K562 (cell line): ENCODE results near the gene ST6GALNAC3. TPM values are rescaled to one million over a fixed set of nuclear protein-coding genes. Genes with fewer than 3 reads are reported as not detected.

Experiments used
- ATAC-seq: fragments of 200-7000 bp; cut with Tn5 transposase; 3 replicates; pipeline ENCODE4 v1.9.1; 2020; ENCODE audit warnings: moderate library complexity
- BruUV-seq: library from RNA; stranded (reverse); fragments of 400-500 nt; replicated peaks from 2 replicates; lab custom pipeline; 2021; lab: Mats Ljungman, UMichigan
- CTCF ChIA-PET: fragments of 300-600 bp; formaldehyde crosslinking; extraction: SDS; loops from one replicate; lab custom pipeline; 2021; ENCODE audit warnings: low intra/inter-chr PET ratio; lab: Yijun Ruan, JAX
- POLR2A ChIA-PET: fragments of 300-600, 350-650 bp; sonication (Branson Sonifier 250); formaldehyde crosslinking; extraction: SDS; loops from one replicate; lab custom pipeline; 2021; ENCODE audit warnings: antibody characterized with exemption, inconsistent platforms; lab: Yijun Ruan, JAX
- DNase-seq, 4 experiments: peaks; one replicate each; pipeline versions ENCODE4 v3.0.0 to v3.0.0-alpha.2; 2011 to 2018; ENCODE audit warnings: low spot score in 3 of 4, mixed read lengths in 3 of 4; ENCODE audit errors: extremely low read depth in 1 of 4
- FAIRE-seq: peaks from 2 replicates; lab custom pipeline; 2011; peaks lifted over from hg19 to GRCh38; lab: Jason Lieb, UNC
- H2AFZ ChIP-seq: 2 replicates; pipeline ENCODE4 v1.6.0; 2011; ENCODE audit warnings: low read depth, low read length, control low read depth, inconsistent platforms
- H3K27ac ChIP-seq: fragments of 200-600 bp; 3 replicates; pipeline ENCODE4 v1.8.0; 2011; ENCODE audit warnings: low read depth, mild to moderate bottlenecking, control low read depth, inconsistent platforms, low read length, moderate library complexity, mixed read lengths; ENCODE audit errors: extremely low read depth
- H3K27me3 ChIP-seq, 2 experiments: fragments of 300-600 bp in 1 of 2; 2 replicates in 1 of 2; 3 replicates in 1 of 2; pipeline versions ENCODE4 v1.6.0 to v1.8.0; 2011; ENCODE audit warnings: inconsistent platforms in 2 of 2, low read length in 2 of 2, mild to moderate bottlenecking in 1 of 2, mixed read lengths in 1 of 2, moderate library complexity in 1 of 2; ENCODE audit not compliant: control insufficient read depth in 2 of 2, insufficient read depth in 2 of 2
- H3K36me3 ChIP-seq: fragments of 300-600 bp; 3 replicates; pipeline ENCODE4 v1.8.0; 2011; ENCODE audit warnings: mild to moderate bottlenecking, low read length, inconsistent platforms; ENCODE audit not compliant: control insufficient read depth, insufficient read depth
- H3K4me1 ChIP-seq, 2 experiments: fragments of 200-600 bp in 1 of 2; replicated peaks in 1 of 2; 2 replicates in 1 of 2; 3 replicates in 1 of 2; pipeline versions ENCODE4 v1.5.1 to v1.8.0; 2011; ENCODE audit warnings: inconsistent platforms in 2 of 2, low read length in 2 of 2, mild to moderate bottlenecking in 1 of 2, mixed read lengths in 1 of 2, moderate library complexity in 1 of 2; ENCODE audit not compliant: control insufficient read depth in 2 of 2, insufficient read depth in 2 of 2
- H3K4me2 ChIP-seq: 2 replicates; pipeline ENCODE4 v1.6.1; 2011; ENCODE audit warnings: low read length, control low read depth, inconsistent platforms, mixed read lengths; ENCODE audit not compliant: insufficient read depth
- H3K4me3 ChIP-seq: fragments of 200-600 bp; sonication (generic), shearing (Covaris generic); 2 replicates; pipeline ENCODE4 v1.5.1; 2016; ENCODE audit warnings: control low read depth, inconsistent platforms
- H3K79me2 ChIP-seq: fragments of 200-600 bp; 3 replicates; pipeline ENCODE4 v1.8.0; 2011; ENCODE audit warnings: low read length, inconsistent platforms; ENCODE audit not compliant: control insufficient read depth, insufficient read depth
- H3K9ac ChIP-seq, 2 experiments: 2 replicates each; pipeline versions ENCODE4 v1.6.0 to v1.6.1; 2011; ENCODE audit warnings: low read depth in 2 of 2, low read length in 2 of 2, control low read depth in 1 of 2, inconsistent platforms in 1 of 2, mild to moderate bottlenecking in 1 of 2, mixed read lengths in 1 of 2; ENCODE audit not compliant: insufficient read depth in 1 of 2
- H3K9me1 ChIP-seq: one replicate; pipeline ENCODE4 v1.6.0; 2011; ENCODE audit warnings: inconsistent platforms, mild to moderate bottlenecking, low read length, moderate library complexity; ENCODE audit not compliant: control insufficient read depth, insufficient read depth
- H3K9me3 ChIP-seq: replicated peaks from 2 replicates; pipeline ENCODE4 v1.5.1; 2011; ENCODE audit warnings: low read depth, low read length, inconsistent platforms; ENCODE audit not compliant: control insufficient read depth, insufficient read depth
- H4K20me1 ChIP-seq: replicated peaks from 2 replicates; pipeline ENCODE4 v1.6.1; 2011; ENCODE audit warnings: low read length, inconsistent platforms, mixed read lengths; ENCODE audit not compliant: control insufficient read depth, insufficient read depth
- CBX8 ChIP-seq: fragments of 200-600 bp; sonication (generic); IDR thresholded peaks from 2 replicates; pipeline ENCODE4 v1.6.1; 2012; ENCODE audit warnings: borderline replicate concordance, mixed run types, low read depth, mild to moderate bottlenecking, moderate library complexity, mixed read lengths, low read length, control low read depth, inconsistent platforms; ENCODE audit not compliant: poor library complexity, severe bottlenecking; ENCODE audit errors: extremely low read depth
- ETS1 ChIP-seq: conservative IDR thresholded peaks from 2 replicates; pipeline ENCODE4 v1.6.1; 2011; ENCODE audit warnings: low read depth, mild to moderate bottlenecking, low read length; ENCODE audit not compliant: control insufficient read depth
- FOSL1 ChIP-seq: fragments of 200-800 bp; sonication (Bioruptor generic); conservative IDR thresholded peaks from 2 replicates; pipeline ENCODE4 v1.6.1; 2016; ENCODE audit warnings: missing genetic modification characterization, missing compliant biosample characterization
- FUS ChIP-seq: fragments of 200-400 bp; formaldehyde crosslinking; optimal IDR thresholded peaks from 2 replicates; pipeline ENCODE3; 2017; ENCODE audit warnings: low read depth, low read length
- HNRNPL ChIP-seq: fragments of 200-400 bp; formaldehyde crosslinking; IDR thresholded peaks from 2 replicates; pipeline ENCODE4 v1.6.1; 2017; ENCODE audit warnings: low read depth, mild to moderate bottlenecking, low read length
- HOXB6 ChIP-seq: fragments of 250-450 bp; sonication (Bioruptor Pico); IDR thresholded peaks from 2 replicates; pipeline ENCODE4 v1.5.1; 2022; ENCODE audit warnings: mild to moderate bottlenecking, borderline replicate concordance
- MAZ ChIP-seq, 2 experiments: fragments of 450-650 bp in 1 of 2; sonication (generic) in 1 of 2; formaldehyde crosslinking; IDR thresholded peaks in 1 of 2; conservative IDR thresholded peaks in 1 of 2; 2 replicates each; pipeline versions ENCODE4 v1.4.0 to v1.5.0; 2020; ENCODE audit warnings: mild to moderate bottlenecking in 1 of 2, missing genetic modification reagents in 1 of 2
- MCM2 ChIP-seq: fragments of 450-650 bp; IDR thresholded peaks from 2 replicates; pipeline ENCODE4 v1.6.1; 2017; ENCODE audit warnings: low read depth, mild to moderate bottlenecking
- NCOA6 ChIP-seq: fragments of 450-650 bp; IDR thresholded peaks from 2 replicates; pipeline ENCODE4 v1.6.1; 2017; ENCODE audit warnings: mild to moderate bottlenecking
- POU5F1 ChIP-seq: fragments of 150-350 bp; IDR thresholded peaks from 2 replicates; pipeline ENCODE4 v1.6.1; 2014; ENCODE audit warnings: borderline replicate concordance, low read length, low read depth, mild to moderate bottlenecking; ENCODE audit not compliant: partially characterized antibody
- RCOR1 ChIP-seq, 2 experiments: IDR thresholded peaks; 2 replicates each; pipeline ENCODE4 v1.6.1; 2012; ENCODE audit warnings: low read depth in 2 of 2, low read length in 2 of 2, borderline replicate concordance in 1 of 2, improper control_type of control experiment in 1 of 2
- SIX5 ChIP-seq, 2 experiments: IDR thresholded peaks; 2 replicates each; pipeline ENCODE4 v1.6.1; 2011; ENCODE audit warnings: low read length in 2 of 2, borderline replicate concordance in 1 of 2, low read depth in 1 of 2, mild to moderate bottlenecking in 1 of 2, moderate library complexity in 1 of 2; ENCODE audit not compliant: insufficient read depth in 1 of 2
- TAF7 ChIP-seq: fragments of 450-650 bp; IDR thresholded peaks from 2 replicates; pipeline ENCODE4 v1.6.1; 2016; ENCODE audit warnings: missing genetic modification characterization, missing compliant biosample characterization
- ZNF277 ChIP-seq: fragments of 250-450 bp; sonication (Bioruptor Pico); IDR thresholded peaks from 2 replicates; pipeline ENCODE4 v1.8.0; 2022; ENCODE audit warnings: inconsistent platforms, mild to moderate bottlenecking, moderate library complexity, borderline replicate concordance
- WGBS: fragments of 100-300 bp; shearing (Covaris generic); methylation state at CpG from one replicate; pipeline ENCODE4 v1.1.6; 2016; ENCODE audit warnings: low coverage, mixed read lengths; ENCODE audit not compliant: insufficient coverage; ENCODE audit errors: missing lambda C conversion rate; 5-methylcytosine and 5-hydroxymethylcytosine counted together
- in situ Hi-C: fragments of 300-500 bp; cut with MboI; formaldehyde crosslinking; loops from 4 replicates; pipeline ENCODE4 v1.15.0; 2018; ENCODE audit warnings: inconsistent platforms, mixed read lengths
- intact Hi-C: fragments of 100-400 bp; cut with micrococcal nuclease; formaldehyde crosslinking; loops from 2 replicates; pipeline ENCODE4 v1.14.2; 2022
- polyA plus RNA-seq, 8 experiments: library from polyadenylated mRNA; depleted of rRNA in 4 of 8; stranded (reverse) in 5 of 8; unstranded in 3 of 8; fragments of >200 nt; fragmentation: Nextera tagmentation in 2 of 8; fragmentation: Illumina TruSeq in 1 of 8; extraction: Ambion mirVana in 2 of 8; extraction: Trizol in 1 of 8; gene quantifications; 2 replicates each; pipeline versions ENCODE4 v1.2.1 to v1.2.3, GENCODE V29; 2011 to 2014; ENCODE audit warnings: inconsistent platforms in 1 of 8, missing spikeins in 1 of 8
- total RNA-seq, 7 experiments: library from RNA; depleted of rRNA in 6 of 7; stranded (reverse); fragments of >200 nt in 6 of 7; fragmentation: Illumina TruSeq in 2 of 7; extraction: Trizol in 2 of 7; gene quantifications; 2 replicates each; pipeline versions ENCODE4 v1.2.1 to v1.2.3, GENCODE V29; 2011 to 2021; ENCODE audit warnings: low replicate concordance in 1 of 7

The ST6GALNAC3 gene
- total and polyA plus RNA-seq, 9 of the 15 experiments (the other 6 are each of a cell fraction or from before 2014, with no cell fraction given) = 0.04 to 0.29 (median 0.18) TPM; not detected in 6

DNA sequence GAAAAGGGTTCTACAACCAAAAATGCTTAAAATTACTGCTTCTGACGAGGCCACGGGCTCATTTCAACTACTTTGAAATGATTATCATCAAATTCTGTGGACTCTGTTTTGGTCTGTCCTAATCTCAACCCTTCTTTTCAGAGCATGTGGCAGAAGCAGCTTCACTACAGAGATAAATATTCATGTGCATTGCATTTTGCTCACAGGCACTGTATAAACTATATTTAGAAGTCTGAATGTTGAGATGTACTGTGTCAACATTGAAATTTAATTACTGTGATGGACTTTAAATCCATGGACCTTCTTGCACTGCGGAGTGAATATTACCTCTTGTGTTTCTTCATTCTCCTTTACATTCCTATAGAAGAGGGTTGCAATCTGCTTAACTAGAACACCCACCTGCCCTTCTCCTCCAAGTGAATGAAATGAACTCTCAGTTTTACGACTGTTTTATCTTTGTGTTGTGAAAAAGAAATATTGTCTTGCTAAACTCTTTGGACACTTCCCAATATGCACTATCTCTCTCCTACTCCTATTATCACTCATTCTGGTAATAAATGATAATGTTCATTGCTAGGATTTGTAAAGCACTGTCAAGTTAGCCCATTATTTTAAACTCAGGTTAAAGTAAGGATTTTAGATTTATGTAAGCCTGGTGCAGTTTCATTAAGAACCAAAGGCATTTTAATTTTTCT lies 511.6 kb downstream of the ST6GALNAC3 start:
- intact Hi-C loops (no loop called here), in situ Hi-C loops (no loop called here)
- 0% methylated on average over 4 of the region's 4 CpGs for WGBS
- POLR2A ChIA-PET = no interaction called here
- Histone ChIP-seq H2AFZ (no peak overlapping the region), H3K27me3 (no peaks in the 10 kb centered on the region), H4K20me1 (no peaks in the 10 kb centered on the region), H3K4me3 (no peak overlapping the region), H3K36me3 (no peaks in the 10 kb centered on the region), H3K27ac (no peak overlapping the region), H3K4me2 (no peak overlapping the region), H3K9me3 (no peaks in the 10 kb centered on the region), H3K79me2 (no peaks in the 10 kb centered on the region), H3K9me1 (no peaks in the 10 kb centered on the region), H3K4me1 (no peaks in the 10 kb centered on the region), H3K9ac (no peak overlapping the region)
- TF ChIP-seq MCM2 (no peak), FUS (no peak), POU5F1 (no peak), SIX5 (IDR thresholded peaks at IDR 0.05; ENCODE audit: borderline replicate concordance in 1 of 2, insufficient read depth in 1 of 2, low read depth in 1 of 2, low read length in 2 of 2) (no peak), CBX8 (no peak), NCOA6 (no peak), HOXB6 (CRISPR knock-in tag) (no peak), RCOR1 (IDR thresholded peaks at IDR 0.05; ENCODE audit: borderline replicate concordance in 1 of 2, low read depth in 2 of 2, low read length in 2 of 2) (no peak), FOSL1 (no peak), MAZ (CRISPR knock-in tag; conservative IDR thresholded peaks at IDR 0.05 in 1 of 2, IDR thresholded peaks at IDR 0.05 in 1 of 2) (no peak), ETS1 (no peak), HNRNPL (no peak), TAF7 (no peak), ZNF277 (no peak)
- FAIRE-seq (no peak), DNase-seq (no peak), ATAC-seq (no peak)
- CTCF ChIA-PET = no interaction called here
- no TSS peak for BruUV-seq
